D721Med (cell line): ENCODE measurements around the gene DUSP10.

Experiments used
- DNase-seq: peaks from one replicate; pipeline ENCODE4 v3.0.0; 2011; ENCODE audit warnings: low spot score; ENCODE audit not compliant: insufficient read length
- FAIRE-seq: peaks from 2 replicates; lab custom pipeline; 2011; peaks lifted over from hg19 to GRCh38; lab: Jason Lieb, UNC
- TF ChIP-seq, protein P1 (sequence below): IDR thresholded peaks from 2 replicates; pipeline ENCODE4 v1.5.1; 2012; ENCODE audit warnings: mild to moderate bottlenecking, control low read depth; ENCODE audit not compliant: insufficient read depth; ENCODE audit errors: missing control alignments

The DUSP10 gene

DNA sequence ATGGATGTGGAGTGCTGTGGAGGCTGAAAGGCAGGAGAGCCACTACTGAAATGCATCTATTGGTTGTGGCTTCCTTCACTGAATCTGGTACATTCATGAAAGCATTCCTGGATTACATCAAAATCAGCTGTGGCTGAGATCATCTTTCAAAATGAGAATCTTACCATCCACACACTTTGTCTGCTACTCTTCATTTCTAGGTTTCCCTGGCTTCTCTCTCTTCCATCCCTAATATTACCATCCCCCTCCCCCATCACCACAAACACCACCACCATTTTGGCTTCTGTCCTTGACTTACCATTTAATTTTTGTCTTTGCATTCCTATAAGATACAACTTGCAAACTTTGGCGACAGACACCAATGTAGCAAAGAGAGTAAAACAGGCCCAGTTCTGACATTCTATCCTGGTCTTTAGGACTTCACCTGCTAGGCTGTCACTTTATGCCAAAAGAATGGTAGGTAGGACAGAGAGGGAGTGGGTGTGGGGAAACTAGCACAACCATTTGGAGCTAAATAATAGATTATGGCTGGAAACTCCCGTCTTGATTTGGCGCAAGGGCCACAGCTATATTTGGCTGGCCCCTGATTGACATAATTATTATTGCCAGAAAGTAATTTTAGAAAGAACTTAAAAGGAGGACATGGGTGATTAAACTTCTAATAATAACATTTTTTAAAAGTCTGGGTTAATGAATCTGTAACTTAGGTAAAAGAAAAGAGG is 15.1 kb upstream of the DUSP10 start:
- DNase-seq (no peak), FAIRE-seq (no peak)
- TF ChIP-seq, protein P1, sequence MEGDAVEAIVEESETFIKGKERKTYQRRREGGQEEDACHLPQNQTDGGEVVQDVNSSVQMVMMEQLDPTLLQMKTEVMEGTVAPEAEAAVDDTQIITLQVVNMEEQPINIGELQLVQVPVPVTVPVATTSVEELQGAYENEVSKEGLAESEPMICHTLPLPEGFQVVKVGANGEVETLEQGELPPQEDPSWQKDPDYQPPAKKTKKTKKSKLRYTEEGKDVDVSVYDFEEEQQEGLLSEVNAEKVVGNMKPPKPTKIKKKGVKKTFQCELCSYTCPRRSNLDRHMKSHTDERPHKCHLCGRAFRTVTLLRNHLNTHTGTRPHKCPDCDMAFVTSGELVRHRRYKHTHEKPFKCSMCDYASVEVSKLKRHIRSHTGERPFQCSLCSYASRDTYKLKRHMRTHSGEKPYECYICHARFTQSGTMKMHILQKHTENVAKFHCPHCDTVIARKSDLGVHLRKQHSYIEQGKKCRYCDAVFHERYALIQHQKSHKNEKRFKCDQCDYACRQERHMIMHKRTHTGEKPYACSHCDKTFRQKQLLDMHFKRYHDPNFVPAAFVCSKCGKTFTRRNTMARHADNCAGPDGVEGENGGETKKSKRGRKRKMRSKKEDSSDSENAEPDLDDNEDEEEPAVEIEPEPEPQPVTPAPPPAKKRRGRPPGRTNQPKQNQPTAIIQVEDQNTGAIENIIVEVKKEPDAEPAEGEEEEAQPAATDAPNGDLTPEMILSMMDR, result no peak

GRCh38 chr1:221753828-221754188 is 11.9 kb upstream of the DUSP10 start:
- no peak for DNase-seq
- FAIRE-seq, result no peak
- TF ChIP-seq, protein P1, result no peak

GRCh38 chr1:221751226-221751887 is 9.5 kb upstream of the DUSP10 start:
- FAIRE-seq (peak; percentile 29), DNase-seq (no peak)
- TF ChIP-seq, protein P1, result no peak

DNA sequence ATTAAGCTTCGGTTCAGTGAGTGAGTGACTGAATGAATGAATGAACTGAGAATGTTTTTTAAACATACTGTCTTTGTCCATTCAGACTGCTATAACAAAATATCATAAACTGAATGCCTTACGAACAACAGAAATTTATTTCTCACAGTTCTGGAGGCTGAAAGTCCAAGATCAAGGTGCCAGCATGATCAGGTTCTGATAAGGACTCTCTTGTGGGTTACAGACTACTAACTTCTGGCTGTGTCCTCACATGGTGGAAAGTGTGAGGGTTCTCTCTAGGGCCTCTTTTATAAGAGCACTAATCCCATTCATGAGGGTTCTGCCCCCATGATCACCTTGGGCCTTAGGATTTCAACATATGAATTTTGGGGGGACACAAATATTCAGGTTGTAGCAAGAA is 7.1 kb upstream of the DUSP10 start:
- TF ChIP-seq, protein P1, result no peak
- FAIRE-seq (peak; percentile 79), DNase-seq (no peak)

DNA sequence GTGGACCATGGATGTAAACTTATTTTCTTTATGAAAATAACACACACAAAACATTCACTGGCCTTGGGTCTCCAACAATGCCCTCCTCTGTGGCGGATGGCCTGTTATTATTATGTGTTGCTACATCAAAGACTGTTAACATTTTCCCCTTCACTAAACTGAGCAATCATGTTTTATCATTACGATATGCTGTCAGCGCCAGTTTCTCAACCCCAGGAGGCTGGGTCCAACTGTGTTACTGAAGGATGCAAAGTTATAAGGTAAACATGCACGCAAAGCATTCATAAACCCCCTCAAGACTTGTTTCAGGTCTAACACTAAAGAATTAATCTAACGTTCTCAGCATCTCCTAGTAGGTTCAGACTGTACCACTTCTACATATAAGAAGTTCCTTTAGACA is 6.0 kb upstream of the DUSP10 start:
- TF ChIP-seq, protein P1, result no peak
- DNase-seq (no peak), FAIRE-seq (peak; percentile 79)

DNA sequence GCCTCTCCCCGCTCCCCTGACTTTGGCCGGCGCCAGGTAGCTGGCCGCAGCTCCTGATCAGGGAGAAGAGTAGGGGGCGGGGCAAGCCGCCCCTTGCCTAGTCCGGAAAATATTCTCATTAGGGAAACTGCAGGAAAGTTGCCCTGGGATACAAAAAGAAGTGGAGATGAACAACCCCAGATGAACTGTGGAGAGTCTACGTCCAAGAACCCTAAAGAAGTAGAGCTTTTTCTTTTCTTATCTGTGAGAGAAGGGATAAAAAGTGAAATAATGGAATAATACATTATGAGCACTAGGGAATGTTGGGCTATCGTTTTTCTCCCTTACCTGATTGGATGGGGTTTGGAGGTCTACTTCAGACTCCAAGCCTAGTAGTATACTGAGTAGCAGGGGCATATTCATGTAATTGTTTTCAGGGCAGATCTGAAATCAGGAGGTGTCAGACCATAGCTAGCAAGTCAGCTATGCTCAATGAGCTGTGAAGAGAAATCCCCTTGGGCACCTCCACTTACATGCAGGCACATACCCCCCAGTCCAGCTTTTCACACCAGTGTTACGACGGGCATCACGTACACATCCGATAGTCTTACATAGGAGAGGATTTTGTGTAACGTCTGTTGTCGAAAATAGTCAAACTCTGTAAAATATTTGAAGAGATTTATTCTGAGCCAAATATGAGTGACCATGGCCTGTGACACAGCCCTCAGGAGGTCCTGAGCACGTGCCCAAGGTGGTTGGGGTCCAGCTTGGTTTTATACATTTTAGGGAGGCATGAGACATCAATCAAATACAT is 1.7 kb upstream of the DUSP10 start:
- TF ChIP-seq, protein P1, result no peak
- FAIRE-seq (peak; percentile 44), DNase-seq (no peak)
